Colonic mucosa (tissue), 4 donors: Measurements from ENCODE around the gene CACNA1H. TPM values are rescaled to one million over a fixed set of nuclear protein-coding genes. Genes with fewer than 3 reads are reported as not detected.
"Not testable (repeated sequence)": the region's sequence is repeated elsewhere in the genome, so short reads cannot be mapped to it uniquely, and the experiment has no call there.

Source experiments
- DNase-seq: peaks from one replicate; pipeline ENCODE4 v3.0.0-alpha.2; 2020
- H3K27ac ChIP-seq: fragments of 200-600 bp; one replicate; pipeline ENCODE4 v1.8.0; 2021
- H3K27me3 ChIP-seq: fragments of 200-600 bp; one replicate; pipeline ENCODE4 v1.8.0; 2021
- H3K36me3 ChIP-seq: fragments of 200-600 bp; one replicate; pipeline ENCODE4 v1.8.0; 2021
- H3K4me1 ChIP-seq: fragments of 200-600 bp; one replicate; pipeline ENCODE4 v1.8.0; 2021; ENCODE audit warnings: mild to moderate bottlenecking
- H3K4me3 ChIP-seq: fragments of 200-600 bp; one replicate; pipeline ENCODE4 v1.8.0; 2021
- H3K9ac ChIP-seq, 2 donors: one replicate each; pipeline ENCODE4 v1.7.0; 2013; ENCODE audit warnings: control low read depth in 2 of 2, low read depth in 2 of 2, low read length in 2 of 2
- H3K9me3 ChIP-seq: fragments of 200-600 bp; one replicate; pipeline ENCODE4 v1.8.0; 2021
- intact Hi-C: fragments of 100-400 bp; cut with DNase I; formaldehyde crosslinking; loops from one replicate; pipeline ENCODE4 v1.14.1; 2022
- total RNA-seq, 2 donors: library from RNA; stranded (reverse); fragmentation: NEBNext Ultra II Directional in 1 of 2; extraction: Animal tissue kit (Norgen Biotek cat#: 25700) in 1 of 2; gene quantifications; one replicate each; pipeline ENCODE4 v1.2.1, GENCODE V29; 2021
- TF ChIP-seq, protein P1 (sequence below): fragments of 200-600 bp; IDR thresholded peaks from one replicate; pipeline ENCODE4 v1.8.0; 2022; ENCODE audit warnings: antibody characterized with exemption, mild to moderate bottlenecking
- donor health status: healthy.
- donor health status: DM: no; HTN: no; CAD: no.
- donor health status: DM: no; HTN: no; CAD: no.

CACNA1H gene
- total RNA-seq, 2 donors from 2014 or later: 2.1 to 14.6 TPM

DNA sequence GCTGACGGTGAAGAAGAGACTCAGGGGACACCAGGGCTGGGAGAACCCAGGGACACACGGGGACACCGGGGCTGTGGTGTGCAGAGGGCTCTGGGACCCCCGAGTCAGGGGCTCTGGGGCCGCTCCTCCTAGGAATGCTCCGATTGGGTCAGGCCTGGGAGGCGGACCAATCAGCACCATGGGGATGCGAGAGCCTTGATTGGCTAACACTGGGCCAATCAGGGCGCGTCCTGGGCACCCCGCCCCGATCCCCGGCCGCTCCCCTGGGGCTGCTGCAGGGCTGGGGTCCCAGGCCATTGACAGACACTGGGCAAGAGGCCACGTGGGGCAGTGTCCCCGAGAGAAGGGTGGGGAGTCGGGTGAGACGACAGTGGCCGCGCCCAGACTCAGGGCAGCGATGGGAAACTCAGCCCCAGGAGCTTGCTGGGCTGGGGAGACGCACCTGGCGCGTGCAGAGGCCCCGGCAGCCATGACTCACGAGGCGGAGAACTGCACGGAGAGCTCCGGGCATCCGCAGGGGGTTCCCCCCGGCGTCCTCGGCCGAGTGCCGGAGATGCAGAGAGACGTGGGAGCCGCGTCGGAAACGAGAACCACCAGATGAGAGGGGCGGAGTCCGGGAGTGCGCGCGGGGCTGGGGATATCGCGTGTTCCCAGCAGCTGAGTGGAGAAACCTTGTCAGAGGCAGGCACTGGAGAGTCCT is 79.3 kb downstream of the CACNA1H start:
- H3K27ac ChIP-seq, intact Hi-C loops, H3K4me1 ChIP-seq: not testable (repeated sequence)

DNA sequence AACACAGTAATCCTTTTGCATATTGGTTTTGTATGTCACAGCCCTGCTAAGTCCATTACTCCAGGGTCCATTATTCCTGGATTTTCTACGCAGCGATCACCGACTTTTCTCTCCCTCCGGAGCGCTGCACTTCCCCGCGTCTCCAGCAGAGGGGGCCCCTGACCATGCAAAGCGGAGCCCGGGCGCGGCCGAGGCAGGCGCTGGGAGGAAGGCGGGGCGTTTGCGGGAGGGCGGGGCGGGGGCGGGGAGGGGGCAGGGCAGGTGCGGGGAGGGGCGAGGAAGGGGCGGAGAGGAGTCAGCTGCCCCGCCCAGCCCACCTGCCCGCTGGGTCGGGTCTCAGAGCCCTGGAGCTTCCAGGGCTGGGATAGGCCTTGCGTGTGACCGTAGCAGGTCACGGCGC is 83.8 kb downstream of the CACNA1H start:
- intact Hi-C loops, H3K9me3 ChIP-seq, H3K27me3 ChIP-seq, H3K4me3 ChIP-seq, H3K4me1 ChIP-seq, H3K9ac ChIP-seq, DNase-seq, H3K36me3 ChIP-seq, H3K27ac ChIP-seq: not testable (repeated sequence)

More for the DNA sequence above, 79.3 kb downstream of the CACNA1H start:
- not testable (repeated sequence) for H3K9me3 ChIP-seq, DNase-seq, H3K27me3 ChIP-seq, H3K4me3 ChIP-seq, H3K36me3 ChIP-seq, H3K9ac ChIP-seq

DNA sequence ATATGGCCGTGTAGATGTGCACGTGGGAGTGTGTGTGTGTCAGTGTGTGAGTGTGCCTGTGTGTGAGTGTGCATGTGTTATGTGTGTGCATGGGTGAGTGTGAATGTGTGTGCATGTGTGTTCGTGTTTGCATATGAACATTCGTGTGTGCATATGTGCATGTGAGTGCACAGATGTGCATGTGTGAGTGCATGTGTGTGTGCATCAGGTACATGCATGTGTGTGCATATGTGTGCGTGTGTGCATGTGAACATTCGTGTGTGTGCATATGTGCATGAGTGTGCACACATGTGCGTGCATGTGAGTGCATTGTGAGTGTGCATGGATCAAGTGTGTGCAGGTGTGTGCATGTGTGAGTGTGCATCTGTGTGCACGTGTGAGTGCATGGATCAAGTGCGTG is 85.1 kb downstream of the CACNA1H start:
- TF ChIP-seq, protein P1, sequence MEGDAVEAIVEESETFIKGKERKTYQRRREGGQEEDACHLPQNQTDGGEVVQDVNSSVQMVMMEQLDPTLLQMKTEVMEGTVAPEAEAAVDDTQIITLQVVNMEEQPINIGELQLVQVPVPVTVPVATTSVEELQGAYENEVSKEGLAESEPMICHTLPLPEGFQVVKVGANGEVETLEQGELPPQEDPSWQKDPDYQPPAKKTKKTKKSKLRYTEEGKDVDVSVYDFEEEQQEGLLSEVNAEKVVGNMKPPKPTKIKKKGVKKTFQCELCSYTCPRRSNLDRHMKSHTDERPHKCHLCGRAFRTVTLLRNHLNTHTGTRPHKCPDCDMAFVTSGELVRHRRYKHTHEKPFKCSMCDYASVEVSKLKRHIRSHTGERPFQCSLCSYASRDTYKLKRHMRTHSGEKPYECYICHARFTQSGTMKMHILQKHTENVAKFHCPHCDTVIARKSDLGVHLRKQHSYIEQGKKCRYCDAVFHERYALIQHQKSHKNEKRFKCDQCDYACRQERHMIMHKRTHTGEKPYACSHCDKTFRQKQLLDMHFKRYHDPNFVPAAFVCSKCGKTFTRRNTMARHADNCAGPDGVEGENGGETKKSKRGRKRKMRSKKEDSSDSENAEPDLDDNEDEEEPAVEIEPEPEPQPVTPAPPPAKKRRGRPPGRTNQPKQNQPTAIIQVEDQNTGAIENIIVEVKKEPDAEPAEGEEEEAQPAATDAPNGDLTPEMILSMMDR: no peak
- no peaks in the 10 kb centered on the region for H3K4me1 ChIP-seq

DNA sequence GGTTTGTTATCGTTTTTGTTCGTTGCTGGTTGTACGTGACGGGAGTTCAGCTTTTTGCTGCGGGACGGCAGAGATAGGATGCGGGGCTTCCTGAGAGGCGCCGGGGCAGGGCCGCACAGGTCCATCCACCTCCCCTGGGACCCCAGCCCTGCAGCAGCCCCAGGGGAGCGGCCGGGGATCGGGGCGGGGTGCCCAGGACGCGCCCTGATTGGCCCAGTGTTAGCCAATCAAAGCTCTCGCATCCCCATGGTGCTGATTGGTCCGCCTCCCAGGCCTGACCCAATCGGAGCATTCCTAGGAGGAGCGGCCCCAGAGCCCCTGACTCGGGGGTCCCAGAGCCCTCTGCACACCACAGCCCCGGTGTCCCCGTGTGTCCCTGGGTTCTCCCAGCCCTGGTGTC is 86.0 kb downstream of the CACNA1H start:
- not testable (repeated sequence) for H3K27me3 ChIP-seq, H3K27ac ChIP-seq

More for the DNA sequence above, 85.1 kb downstream of the CACNA1H start:
- no peak overlapping the region for H3K27ac ChIP-seq
- intact Hi-C loops: no loop called here
- no peaks in the 10 kb centered on the region for H3K27me3 ChIP-seq
- H3K36me3 ChIP-seq: no peaks in the 10 kb centered on the region
- H3K9me3 ChIP-seq: no peaks in the 10 kb centered on the region
- H3K4me3 ChIP-seq: no peak overlapping the region
- no peak overlapping the region for H3K9ac ChIP-seq
- no peak for DNase-seq

DNA sequence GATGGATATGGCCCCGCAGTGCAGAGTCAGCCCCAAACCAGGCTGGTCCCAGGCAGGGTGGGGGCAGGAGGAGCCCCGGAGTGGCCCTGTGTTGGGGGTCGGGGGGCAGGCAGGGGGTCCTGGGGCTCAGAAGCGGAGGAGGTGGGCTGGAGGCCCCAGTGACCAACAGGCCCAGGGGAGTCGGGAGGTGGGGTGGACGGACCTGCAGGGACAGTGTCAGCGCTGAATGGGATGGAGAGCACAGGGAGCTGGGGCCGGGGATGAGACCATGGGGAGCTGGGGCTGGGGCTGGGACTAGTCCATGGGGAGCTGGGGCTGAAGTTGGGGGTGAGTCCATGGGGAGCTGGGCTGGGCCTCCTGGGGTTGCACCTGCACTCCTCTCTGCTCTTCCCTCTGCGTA is 86.7 kb downstream of the CACNA1H start:
- intact Hi-C loops, DNase-seq, H3K27me3 ChIP-seq: not testable (repeated sequence)

More for the DNA sequence above, 86.0 kb downstream of the CACNA1H start:
- H3K4me3 ChIP-seq, intact Hi-C loops, H3K36me3 ChIP-seq, H3K9ac ChIP-seq, H3K4me1 ChIP-seq, H3K9me3 ChIP-seq, DNase-seq: not testable (repeated sequence)

DNA sequence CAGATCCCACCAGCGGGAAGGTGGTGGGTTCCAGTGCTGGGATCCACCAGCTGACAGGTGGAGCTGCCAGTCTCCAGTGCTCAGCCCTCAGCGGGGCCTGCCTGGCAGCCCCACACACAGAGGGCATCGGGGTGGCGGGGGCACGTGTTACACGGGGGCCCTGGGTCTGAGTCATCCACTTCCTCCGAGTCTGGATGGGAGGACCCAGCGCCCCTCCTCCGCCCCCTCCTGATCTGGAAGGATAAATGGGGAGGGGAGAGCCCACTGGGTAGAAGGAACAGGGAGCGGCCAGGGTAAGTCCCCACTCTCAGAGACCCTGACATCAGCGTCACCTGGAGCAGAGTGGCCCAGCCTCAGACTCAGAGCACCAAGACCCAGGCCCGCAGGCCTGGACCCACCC is 87.5 kb downstream of the CACNA1H start, which contains the start of gene TPSAB1:
TPSAB1 (plus strand) TSS at position 270 of the 400 bp plus-strand sequence. CDS start 234 bp downstream, outside the sequence.
- H3K9me3 ChIP-seq, H3K27me3 ChIP-seq, H3K36me3 ChIP-seq, H3K9ac ChIP-seq, H3K4me1 ChIP-seq, DNase-seq, H3K4me3 ChIP-seq, H3K27ac ChIP-seq, intact Hi-C loops: not testable (repeated sequence)

More for the DNA sequence above, 86.7 kb downstream of the CACNA1H start:
- H3K4me1 ChIP-seq, H3K4me3 ChIP-seq, H3K36me3 ChIP-seq, H3K9ac ChIP-seq, H3K9me3 ChIP-seq, H3K27ac ChIP-seq: not testable (repeated sequence)

DNA sequence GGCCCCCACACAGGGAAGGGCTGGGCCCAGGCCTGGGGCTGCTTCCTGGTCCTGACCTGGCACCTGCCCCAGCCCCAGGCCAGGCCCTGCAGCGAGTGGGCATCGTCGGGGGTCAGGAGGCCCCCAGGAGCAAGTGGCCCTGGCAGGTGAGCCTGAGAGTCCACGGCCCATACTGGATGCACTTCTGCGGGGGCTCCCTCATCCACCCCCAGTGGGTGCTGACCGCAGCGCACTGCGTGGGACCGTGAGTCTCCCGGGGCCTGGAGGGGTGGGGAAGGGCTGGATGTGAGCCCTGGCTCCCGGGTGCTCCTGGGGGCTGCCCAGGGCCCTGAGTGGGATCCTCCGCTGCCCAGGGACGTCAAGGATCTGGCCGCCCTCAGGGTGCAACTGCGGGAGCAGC is 88.2 kb downstream of the CACNA1H start:
- H3K9me3 ChIP-seq, DNase-seq, H3K27ac ChIP-seq: not testable (repeated sequence)

DNA sequence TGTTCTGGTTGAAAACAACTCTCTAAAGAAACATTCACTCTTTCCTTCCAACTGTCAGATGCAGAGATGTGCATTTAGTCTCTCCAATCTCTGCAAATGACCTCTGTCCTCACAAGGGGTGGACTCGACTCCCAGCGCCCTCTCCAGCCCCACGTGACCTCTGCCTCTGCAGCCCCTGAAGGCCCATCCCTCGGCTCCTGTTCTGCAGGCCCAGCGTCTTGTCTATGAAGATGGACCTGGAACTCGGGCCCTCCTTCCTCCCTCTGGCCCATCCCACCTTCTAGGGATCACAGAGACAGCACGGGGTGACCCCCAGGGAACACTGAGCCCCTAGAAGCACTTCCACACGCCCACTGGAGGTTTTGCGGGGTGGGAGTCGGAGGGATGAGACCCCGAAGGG is 90.5 kb downstream of the CACNA1H start:
- H3K36me3 ChIP-seq, H3K4me1 ChIP-seq, H3K4me3 ChIP-seq, H3K9ac ChIP-seq, DNase-seq, H3K27me3 ChIP-seq, intact Hi-C loops, H3K27ac ChIP-seq, H3K9me3 ChIP-seq: not testable (repeated sequence)

More for the DNA sequence above, 88.2 kb downstream of the CACNA1H start:
- H3K4me3 ChIP-seq, H3K4me1 ChIP-seq, H3K36me3 ChIP-seq, H3K27me3 ChIP-seq, H3K9ac ChIP-seq, intact Hi-C loops: not testable (repeated sequence)

DNA sequence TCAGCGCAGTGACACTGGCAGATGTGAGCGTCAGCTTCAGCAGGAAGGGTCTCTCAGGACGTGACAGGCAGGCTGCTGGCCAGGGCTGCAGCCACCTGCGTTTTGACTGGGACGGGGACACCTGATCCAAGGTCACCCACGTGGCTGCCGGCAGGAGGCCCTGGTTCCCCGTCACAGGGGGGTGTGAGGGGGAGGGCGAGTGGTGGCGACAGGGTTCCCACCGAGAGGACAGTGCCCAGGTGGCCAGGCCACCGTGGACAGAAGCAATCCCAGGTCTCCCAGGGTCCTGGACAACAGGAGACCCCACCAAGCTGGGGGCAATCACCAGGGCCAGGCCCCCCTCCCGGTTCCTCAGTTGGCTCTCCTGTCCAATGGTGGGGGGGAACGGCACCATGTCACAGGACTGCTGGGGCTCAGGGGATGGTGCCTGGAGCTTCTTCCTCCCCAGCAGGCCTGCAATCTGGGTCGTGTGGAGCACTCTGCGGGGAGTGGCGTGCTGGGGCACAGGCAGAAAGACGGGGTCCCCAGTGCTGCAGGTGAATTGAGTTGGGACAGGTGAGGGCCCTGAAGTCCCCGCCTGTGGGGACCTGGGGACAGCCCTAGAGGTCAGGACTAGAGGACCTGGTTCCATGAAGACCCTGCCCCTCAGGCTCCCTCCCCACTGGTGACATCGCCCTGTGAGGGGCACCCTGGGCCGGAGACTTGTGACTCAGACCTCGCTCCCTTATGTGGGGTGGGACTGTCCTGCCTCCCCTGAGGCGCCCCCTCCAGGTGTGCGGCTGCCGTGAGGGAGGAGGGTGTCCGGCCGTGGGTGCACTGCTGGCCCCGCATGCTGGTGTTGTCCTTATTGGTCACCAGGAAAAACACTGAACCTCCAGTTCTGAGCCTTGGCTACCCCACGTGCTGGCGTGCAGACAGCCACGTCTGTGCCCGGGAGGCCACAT is 91.3 kb downstream of the CACNA1H start:
- H3K4me1 ChIP-seq, H3K4me3 ChIP-seq, H3K27ac ChIP-seq, H3K9ac ChIP-seq, DNase-seq, H3K27me3 ChIP-seq, H3K36me3 ChIP-seq, H3K9me3 ChIP-seq, intact Hi-C loops: not testable (repeated sequence)
